T-helper 22 cell (primary cell): ENCODE data around the gene CBX7.
"Not testable (repeated sequence)": the region's sequence is repeated elsewhere in the genome, so short reads cannot be mapped to it uniquely, and the experiment has no call there.

Experiments used
- DNase-seq: peaks from one replicate; pipeline ENCODE4 v3.0.0-alpha.2; 2020; ENCODE audit warnings: low read depth

CBX7 gene

GRCh38 chr22:39174498-39175352, 22.2 kb upstream of the CBX7 start:
- DNase-seq: peak; percentile 38

- DNase-seq: no peak
Measured at GRCh38 chr22:39173787-39174497, 21.5 kb upstream of the CBX7 start.

GRCh38 chr22:39173050-39173706, 20.7 kb upstream of the CBX7 start:
- no peak for DNase-seq

GRCh38 chr22:39172265-39173049, 20.0 kb upstream of the CBX7 start:
- not testable (repeated sequence) for DNase-seq

GRCh38 chr22:39171623-39172264, 19.3 kb upstream of the CBX7 start:
- DNase-seq: no peak

- peak; percentile 48 for DNase-seq
Measured at GRCh38 chr22:39170825-39171622, 18.5 kb upstream of the CBX7 start.

GRCh38 chr22:39169797-39170466, 17.5 kb upstream of the CBX7 start:
- DNase-seq: no peak

GRCh38 chr22:39166547-39166946, 14.1 kb upstream of the CBX7 start:
- DNase-seq: no peak

GRCh38 chr22:39156093-39156492, 3.6 kb upstream of the CBX7 start:
- not testable (repeated sequence) for DNase-seq

GRCh38 chr22:39155421-39155820, 2.9 kb upstream of the CBX7 start:
- DNase-seq: no peak

- no peak for DNase-seq
Measured at GRCh38 chr22:39153220-39153717, 789 bp upstream of the CBX7 start.

GRCh38 chr22:39152024-39152510, 413 bp downstream of the CBX7 start:
- no peak for DNase-seq

GRCh38 chr22:39151329-39151975, 1.0 kb downstream of the CBX7 start:
- no peak for DNase-seq

GRCh38 chr22:39150848-39151215, 1.6 kb downstream of the CBX7 start:
- DNase-seq: no peak

- no peak for DNase-seq
Measured at GRCh38 chr22:39149915-39150847, 2.3 kb downstream of the CBX7 start.

- DNase-seq: peak; percentile 75
Measured at GRCh38 chr22:39148727-39149535, 3.5 kb downstream of the CBX7 start.

GRCh38 chr22:39148026-39148726, 4.3 kb downstream of the CBX7 start:
- DNase-seq: no peak
